GM12878 (cell line): Measurements from ENCODE around the gene UBP1. TPM values are rescaled to one million over a fixed set of nuclear protein-coding genes. Genes with fewer than 3 reads are reported as not detected.

Experiments used
- ATAC-seq: fragments of 200-7000 bp; cut with Tn5 transposase; 3 replicates; pipeline ENCODE4 v1.9.1; 2020; ENCODE audit warnings: mild to moderate bottlenecking, moderate library complexity
- BruUV-seq: library from RNA; stranded (reverse); fragments of 400-500 nt; replicated peaks from 2 replicates; lab custom pipeline; 2021; lab: Mats Ljungman, UMichigan
- CTCF ChIA-PET: fragments of 300-600 bp; sonication (Branson Sonifier 250); formaldehyde crosslinking; extraction: SDS; loops from one replicate; lab custom pipeline; 2021; ENCODE audit warnings: inconsistent platforms; lab: Yijun Ruan, JAX
- POLR2A ChIA-PET: fragments of 350-600 bp; formaldehyde crosslinking; extraction: SDS; loops from one replicate; lab custom pipeline; 2021; ENCODE audit warnings: inconsistent platforms; lab: Charles Lee
- RAD21 ChIA-PET: fragments of 300-600 bp; sonication (Branson Sonifier 250); formaldehyde crosslinking; loops from one replicate; lab custom pipeline; 2023; ENCODE audit warnings: antibody characterized with exemption; ENCODE audit not compliant: unreplicated experiment; lab: Charles Lee
- SMC1A ChIA-PET: fragments of 300-600 bp; sonication (Branson Sonifier 250); formaldehyde crosslinking; loops from one replicate; lab custom pipeline; 2023; ENCODE audit not compliant: unreplicated experiment, uncharacterized antibody; lab: Charles Lee
- DNase-seq: peaks from one replicate; pipeline ENCODE4 v3.0.0-alpha.2; 2011; ENCODE audit warnings: low read depth, low spot score
- FAIRE-seq: peaks from 3 replicates; lab custom pipeline; 2011; peaks lifted over from hg19 to GRCh38; lab: Jason Lieb, UNC
- H2AFZ ChIP-seq: 2 replicates; pipeline ENCODE4 v1.6.0; 2011; ENCODE audit warnings: low read depth, low read length, control low read depth; ENCODE audit not compliant: control insufficient read depth
- H3K27ac ChIP-seq: 2 replicates; pipeline ENCODE4 v1.5.1; 2011; ENCODE audit warnings: control low read depth; ENCODE audit not compliant: control insufficient read depth, insufficient read depth
- H3K27me3 ChIP-seq, 2 experiments: replicated peaks in 1 of 2; 2 replicates each; pipeline versions ENCODE4 v1.6.0 to v1.6.1; 2011; ENCODE audit warnings: low read length in 1 of 2; ENCODE audit not compliant: control insufficient read depth in 2 of 2, insufficient read depth in 2 of 2
- H3K36me3 ChIP-seq, 2 experiments: 2 replicates each; pipeline ENCODE4 v1.5.1; 2011; ENCODE audit warnings: low read length in 1 of 2; ENCODE audit not compliant: control insufficient read depth in 2 of 2, insufficient read depth in 2 of 2
- H3K4me1 ChIP-seq: 2 replicates; pipeline ENCODE4 v1.6.1; 2011; ENCODE audit warnings: mild to moderate bottlenecking, low read length, moderate library complexity, mixed read lengths; ENCODE audit not compliant: control insufficient read depth, insufficient read depth
- H3K4me2 ChIP-seq: 2 replicates; pipeline ENCODE4 v1.6.0; 2011; ENCODE audit warnings: control low read depth; ENCODE audit not compliant: control insufficient read depth, insufficient read depth
- H3K4me3 ChIP-seq: fragments of 200-600 bp; sonication (generic); 2 replicates; pipeline ENCODE4 v1.5.1; 2016
- H3K79me2 ChIP-seq: 2 replicates; pipeline ENCODE4 v1.6.0; 2011; ENCODE audit warnings: low read length; ENCODE audit not compliant: control insufficient read depth, insufficient read depth
- H3K9ac ChIP-seq: 2 replicates; pipeline ENCODE4 v1.8.0; 2011; ENCODE audit warnings: low read length, control low read depth, mixed read lengths; ENCODE audit not compliant: control insufficient read depth, insufficient read depth
- H3K9me3 ChIP-seq: replicated peaks from 3 replicates; pipeline ENCODE4 v1.5.1; 2011; ENCODE audit warnings: mild to moderate bottlenecking, low read length; ENCODE audit not compliant: control insufficient read depth, insufficient read depth
- H4K20me1 ChIP-seq: 2 replicates; pipeline ENCODE4 v1.6.0; 2011; ENCODE audit not compliant: control insufficient read depth, insufficient read depth
- BCL11A ChIP-seq: IDR thresholded peaks from 2 replicates; pipeline ENCODE4 v1.6.1; 2011; ENCODE audit warnings: low read depth, low read length
- CTCF ChIP-seq, 3 experiments: IDR thresholded peaks in 2 of 3; conservative IDR thresholded peaks in 1 of 3; 2 replicates each; pipeline ENCODE4 v1.5.1; 2011; ENCODE audit warnings: low read depth in 3 of 3, low read length in 3 of 3, mild to moderate bottlenecking in 3 of 3, control low read depth in 2 of 3, moderate library complexity in 2 of 3, inconsistent platforms in 1 of 3, mixed read lengths in 1 of 3; ENCODE audit not compliant: control insufficient read depth in 2 of 3, insufficient read depth in 1 of 3; ENCODE audit errors: extremely low read depth in 1 of 3
- IRF3 ChIP-seq: fragments of 450-650 bp; IDR thresholded peaks from 2 replicates; pipeline ENCODE4 v1.6.1; 2014; ENCODE audit warnings: mild to moderate bottlenecking
- KLF5 ChIP-seq: fragments of 450-650 bp; IDR thresholded peaks from 2 replicates; pipeline ENCODE4 v1.6.1; 2014; ENCODE audit warnings: mild to moderate bottlenecking; ENCODE audit not compliant: partially characterized antibody
- LARP7 ChIP-seq: fragments of 450-650 bp; IDR thresholded peaks from 2 replicates; pipeline ENCODE4 v1.6.1; 2017; ENCODE audit warnings: mild to moderate bottlenecking
- MXI1 ChIP-seq: fragments of 150-350 bp; IDR thresholded peaks from 2 replicates; pipeline ENCODE4 v1.6.1; 2011; ENCODE audit warnings: low read depth, mild to moderate bottlenecking, inconsistent platforms, low read length, improper control_type of control experiment
- PBX3 ChIP-seq: IDR thresholded peaks from 2 replicates; pipeline ENCODE4 v1.6.1; 2011; ENCODE audit warnings: mild to moderate bottlenecking, low read depth, low read length, moderate library complexity; ENCODE audit not compliant: insufficient replicate concordance
- RB1 ChIP-seq: fragments of 450-650 bp; formaldehyde crosslinking; IDR thresholded peaks from 2 replicates; pipeline ENCODE4 v1.6.1; 2017; ENCODE audit warnings: mild to moderate bottlenecking, borderline replicate concordance
- RFX5 ChIP-seq: IDR thresholded peaks from 2 replicates; pipeline ENCODE4 v1.6.1; 2011; ENCODE audit warnings: low read depth, low read length, improper control_type of control experiment
- SMC3 ChIP-seq: IDR thresholded peaks from 2 replicates; pipeline ENCODE4 v1.6.1; 2011; ENCODE audit warnings: low read length, improper control_type of control experiment, borderline replicate concordance
- SP1 ChIP-seq: IDR thresholded peaks from one replicate; pipeline ENCODE4 v1.6.1; 2011; ENCODE audit warnings: low read depth, low read length
- SRF ChIP-seq, 2 experiments: IDR thresholded peaks; 2 replicates each; pipeline ENCODE4 v1.6.1; 2011; ENCODE audit warnings: low read depth in 2 of 2, low read length in 2 of 2, mild to moderate bottlenecking in 1 of 2, moderate library complexity in 1 of 2
- STAT3 ChIP-seq: IDR thresholded peaks from 2 replicates; pipeline ENCODE4 v1.6.1; 2011; ENCODE audit warnings: low read depth, low read length, improper control_type of control experiment
- YY1 ChIP-seq: IDR thresholded peaks from 2 replicates; pipeline ENCODE4 v1.6.1; 2011; ENCODE audit warnings: low read depth, mild to moderate bottlenecking, low read length
- ZNF217 ChIP-seq: fragments of 450-650 bp; IDR thresholded peaks from 2 replicates; pipeline ENCODE4 v1.6.1; 2017; ENCODE audit warnings: antibody characterized with exemption, mild to moderate bottlenecking
- WGBS: methylation state at CpG from one replicate; pipeline ENCODE4 v1.1.6; 2016; ENCODE audit warnings: low lambda C conversion rate; ENCODE audit not compliant: insufficient replicate concordance, insufficient coverage; ENCODE audit errors: missing lambda C conversion rate; 5-methylcytosine and 5-hydroxymethylcytosine counted together
- in situ Hi-C: fragments of 300-500 bp; cut with MboI; formaldehyde crosslinking; loops from 9 replicates; pipeline ENCODE4 v1.14.3; 2018; ENCODE audit warnings: mixed read lengths
- intact Hi-C: fragments of 100-400 bp; cut with micrococcal nuclease; formaldehyde crosslinking; loops from one replicate; pipeline ENCODE4 v1.14.2; 2022; ENCODE audit not compliant: unreplicated experiment
- polyA plus RNA-seq, 11 experiments: library from polyadenylated mRNA; depleted of rRNA in 4 of 11; unstranded in 6 of 11; stranded (reverse) in 5 of 11; fragments of >200 nt; fragmentation: Nextera tagmentation in 4 of 11; fragmentation: Illumina TruSeq in 1 of 11; extraction: Ambion mirVana in 4 of 11; extraction: Trizol in 1 of 11; gene quantifications; 1 replicate in 1 of 11; 2 replicates in 10 of 11; pipeline versions ENCODE4 v1.2.1 to v1.2.3, GENCODE V29; 2011 to 2016; ENCODE audit warnings: inconsistent platforms in 2 of 11, missing spikeins in 2 of 11, low read depth in 1 of 11
- total RNA-seq, 4 experiments: library from RNA; depleted of rRNA in 3 of 4; stranded (reverse); fragments of >200 nt in 3 of 4; fragmentation: Illumina TruSeq in 1 of 4; extraction: Trizol in 1 of 4; gene quantifications; 2 replicates each; pipeline versions ENCODE4 v1.2.1 to v1.2.3, GENCODE V29; 2013 to 2021

UBP1 gene
- total and polyA plus RNA-seq, 10 of the 15 experiments (the other 5 are each of a cell fraction or from before 2014, with no cell fraction given) = 9.3 to 93.6 (median 52.4) TPM

GRCh38 chr3:33439546-33440327 is 468 bp downstream of the UBP1 start:
- DNase-seq = no peak
- intact Hi-C loops = loop anchor here (5.0 to 10.0 kb wide), 2 partner anchors 278 to 355 kb away; partner anchors contain the start of genes CLASP2 and PDCD6IP
- no peak for FAIRE-seq
- POLR2A ChIA-PET = interaction anchor here (1.2 to 5.1 kb wide), 6 partner anchors 10 to 359 kb away, joined by 3 to 53 read pairs (median 6); no protein-coding TSS in a partner anchor
- Histone ChIP-seq H3K27ac (peak overlapping the region; percentile 85), H3K4me3 (peak overlapping the region; percentile 84), H2AFZ (peak overlapping the region; percentile 53), H3K9ac (peak overlapping the region; percentile 94), H4K20me1 (0 out of 2 replicates have a peak, but pooled peaks cover 2% of the 10 kb centered on the region), H3K79me2 (peaks cover 53% of the 10 kb centered on the region), H3K4me2 (peak overlapping the region; percentile 92), H3K36me3 (no peaks in the 10 kb centered on the region; a peak in 1 of 4 replicates), H3K4me1 (no peaks in the 10 kb centered on the region), H3K9me3 (no peaks in the 10 kb centered on the region), H3K27me3 (no peaks in the 10 kb centered on the region)
- SMC1A ChIA-PET = interaction anchor here (1.6 to 3.9 kb wide), 3 partner anchors 10 to 45 kb away, joined by 5 to 43 read pairs (median 10); no protein-coding TSS in a partner anchor
- BruUV-seq = no TSS peak
- under 1% methylated on average over 73 of the region's 93 CpGs for WGBS
- peak; percentile 34 for ATAC-seq
- in situ Hi-C loops = no loop called here
- CTCF ChIA-PET = interaction anchor here (0.6 to 3.5 kb wide), 5 partner anchors 66 to 366 kb away, joined by 3 to 19 read pairs (median 4); no protein-coding TSS in a partner anchor
- RAD21 ChIA-PET = interaction anchor here (1.0 to 2.1 kb wide), 4 partner anchors 10 to 359 kb away, joined by 3 to 9 read pairs (median 8); partner anchors contain the start of gene PDCD6IP
- TF ChIP-seq ZNF217 (peak; percentile 63; the same call in 1 of the 2 replicates), CTCF (IDR thresholded peaks at IDR 0.05 in 2 of 3, conservative IDR thresholded peaks at IDR 0.05 in 1 of 3; ENCODE audit: control insufficient read depth in 2 of 3, extremely low read depth in 1 of 3, insufficient read depth in 1 of 3, low read depth in 3 of 3, low read length in 3 of 3) (peak in 1 of 3 experiments; percentile 22; a peak in 3 of 6 replicates), LARP7 (peak; percentile 92), STAT3 (no peak), SMC3 (no peak), SP1 (no peak), YY1 (no peak), SRF (IDR thresholded peaks at IDR 0.05; ENCODE audit: low read depth in 2 of 2, low read length in 2 of 2) (no peak), RB1 (peak; percentile 24; the same call in 1 of the 2 replicates), BCL11A (no peak), RFX5 (no peak), KLF5 (no peak), IRF3 (no peak), MXI1 (peak; percentile 60; the same call in 1 of the 2 replicates), PBX3 (no peak)
